ENCODE measurements around the gene SGPP2. TPM values are rescaled to one million over a fixed set of nuclear protein-coding genes. Genes with fewer than 3 reads are reported as not detected.
A peak's percentile ranks its signal among the peaks of the same experiment; 100 is the strongest.

Gene SGPP2
- total RNA-seq: 10 to 100 TPM in 2 of 6 donors, 1 to 10 TPM in 4; 1.6 to 10.4 (median 3.6) TPM
- polyA plus RNA-seq: 1 to 10 TPM in 1 of 2 donors, under 1 TPM in 1; 0.80 to 6.2 TPM

GRCh38 chr2:222424276-222424728 lies at the start of gene SGPP2:
Gene SGPP2, plus strand, starts transcription at chr2:222424543. Its CDS starts 60 bp downstream, at chr2:222424603.
- ATAC-seq: peak; percentile 79 to 90 (median 85)
- H3K27me3 ChIP-seq: peaks cover 0 to 3% (median 0%) of the 10 kb centered on the region in 4 donors
- FAIRE-seq: no peak
- intact Hi-C loops (cut with DNase I): no loop called here
- no peaks in the 10 kb centered on the region for H3K9me3 ChIP-seq
- TF ChIP-seq CTCF (IDR thresholded peaks at IDR 0.05): no peak
- H3K4me3 ChIP-seq: peak within 1 kb of the TSS; percentile 42 to 70 (median 45)
- H3K27ac ChIP-seq: peak within 1 kb of the TSS in 2 of 4 donors; percentile 51 to 75
- no peaks in the 10 kb centered on the region for H3K36me3 ChIP-seq
- no peaks in the 10 kb centered on the region for H3K4me1 ChIP-seq
- 0 to 1% methylated on average over 38 to 61 of the region's 61 CpGs for WGBS, 2 donors
- peak in 5 of 6 donors; percentile 30 to 80 (median 42) for DNase-seq

- no peak for ATAC-seq
- intact Hi-C loops (cut with DNase I): no loop called here
These were observed 48.5 kb upstream of the SGPP2 start for GRCh38 chr2:222375798-222376197.

GRCh38 chr2:222380456-222380855 lies 43.9 kb upstream of the SGPP2 start:
- Histone ChIP-seq H3K27ac (no peak overlapping the region), H3K27me3 (no peaks in the 10 kb centered on the region), H3K4me1 (no peaks in the 10 kb centered on the region), H3K36me3 (no peaks in the 10 kb centered on the region), H3K4me3 (no peak overlapping the region), H3K9me3 (no peaks in the 10 kb centered on the region)
- FAIRE-seq: no peak
- intact Hi-C loops (cut with DNase I): no loop called here
- 62 to 68% methylated on average over 2 of the region's 2 CpGs for WGBS, 2 donors
- no peak for ATAC-seq
- DNase-seq: no peak
- TF ChIP-seq CTCF (IDR thresholded peaks at IDR 0.05): no peak

More at GRCh38 chr2:222375798-222376197, 48.5 kb upstream of the SGPP2 start:
- no peak for FAIRE-seq
- WGBS, 2 donors: 71 to 83% methylated on average over 1 of the region's 1 CpG
- Histone ChIP-seq H3K4me1 (no peaks in the 10 kb centered on the region), H3K27me3 (no peaks in the 10 kb centered on the region), H3K36me3 (no peaks in the 10 kb centered on the region), H3K9me3 (no peaks in the 10 kb centered on the region), H3K27ac (no peak overlapping the region), H3K4me3 (no peak overlapping the region)
- DNase-seq: no peak
- TF ChIP-seq CTCF (IDR thresholded peaks at IDR 0.05): no peak

- Histone ChIP-seq H3K36me3 (no peaks in the 10 kb centered on the region), H3K4me3 (no peak overlapping the region), H3K27me3 (no peaks in the 10 kb centered on the region), H3K4me1 (no peaks in the 10 kb centered on the region), H3K27ac (no peak overlapping the region), H3K9me3 (no peaks in the 10 kb centered on the region)
- DNase-seq (no peak), ATAC-seq (no peak), FAIRE-seq (no peak)
- intact Hi-C loops (cut with DNase I): no loop called here
- no peak for TF ChIP-seq CTCF (IDR thresholded peaks at IDR 0.05)
- WGBS, 2 donors: 56 to 62% methylated on average over 3 of the region's 3 CpGs
These were observed 42.8 kb upstream of the SGPP2 start for GRCh38 chr2:222381566-222381965.

GRCh38 chr2:222383255-222383654 lies 41.1 kb upstream of the SGPP2 start:
- no peak for FAIRE-seq

More at GRCh38 chr2:222383255-222383654, 41.1 kb upstream of the SGPP2 start:
- Histone ChIP-seq H3K9me3 (no peaks in the 10 kb centered on the region), H3K27me3 (no peaks in the 10 kb centered on the region), H3K36me3 (no peaks in the 10 kb centered on the region), H3K27ac (no peak overlapping the region), H3K4me1 (no peaks in the 10 kb centered on the region), H3K4me3 (no peak overlapping the region)
- intact Hi-C loops (cut with DNase I): no loop called here
- 49 to 64% methylated on average over 4 of the region's 4 CpGs for WGBS, 2 donors
- TF ChIP-seq CTCF (IDR thresholded peaks at IDR 0.05): no peak
- no peak for DNase-seq
- no peak for ATAC-seq

Measured in pancreas (tissue), 10 donors.